ENCODE results near the gene TRIM2.

- TF ChIP-seq CTCF (IDR thresholded peaks at IDR 0.05) (no peak), POLR2A (IDR thresholded peaks at IDR 0.05) (no peak)
These were observed 6.9 kb upstream of the TRIM2 start for GRCh38 chr4:153197301-153197700.

Measured in lower leg skin (tissue), 3 donors.